IMR-90 (cell line): Measurements from ENCODE around the gene ABL1.

Experiments
- FOS ChIP-seq: fragments of 150-350 bp; IDR thresholded peaks from 2 replicates; pipeline ENCODE4 v1.6.1; 2016; ENCODE audit warnings: low read depth, low read length
- MAFK ChIP-seq: IDR thresholded peaks from 2 replicates; pipeline ENCODE4 v1.6.1; 2012; ENCODE audit warnings: low read depth, low read length, improper control_type of control experiment
- POLR2A ChIP-seq: IDR thresholded peaks from 2 replicates; pipeline ENCODE4 v1.6.1; 2012; ENCODE audit warnings: mild to moderate bottlenecking, low read depth, low read length
- RAD21 ChIP-seq: IDR thresholded peaks from 2 replicates; pipeline ENCODE4 v1.6.1; 2012; ENCODE audit warnings: low read length, improper control_type of control experiment
- SMC3 ChIP-seq: fragments of 150-350 bp; IDR thresholded peaks from 2 replicates; pipeline ENCODE4 v1.6.1; 2016; ENCODE audit warnings: low read depth, mild to moderate bottlenecking, antibody characterized with exemption, low read length, moderate library complexity
- TF ChIP-seq, protein P1 (sequence below): conservative IDR thresholded peaks from 2 replicates; pipeline ENCODE4 v1.5.1; 2012; ENCODE audit warnings: mild to moderate bottlenecking, low read depth, low read length, improper control_type of control experiment
- TF ChIP-seq, protein P2 (sequence below): fragments of 150-350 bp; IDR thresholded peaks from 2 replicates; pipeline ENCODE4 v1.6.1; 2016; ENCODE audit warnings: low read depth, mild to moderate bottlenecking, low read length, moderate library complexity, borderline replicate concordance
- TF ChIP-seq, protein P3 (sequence below): fragments of 150-350 bp; IDR thresholded peaks from 2 replicates; pipeline ENCODE4 v1.6.1; 2017; ENCODE audit warnings: mild to moderate bottlenecking, antibody characterized with exemption, low read length, low read depth

DNA sequence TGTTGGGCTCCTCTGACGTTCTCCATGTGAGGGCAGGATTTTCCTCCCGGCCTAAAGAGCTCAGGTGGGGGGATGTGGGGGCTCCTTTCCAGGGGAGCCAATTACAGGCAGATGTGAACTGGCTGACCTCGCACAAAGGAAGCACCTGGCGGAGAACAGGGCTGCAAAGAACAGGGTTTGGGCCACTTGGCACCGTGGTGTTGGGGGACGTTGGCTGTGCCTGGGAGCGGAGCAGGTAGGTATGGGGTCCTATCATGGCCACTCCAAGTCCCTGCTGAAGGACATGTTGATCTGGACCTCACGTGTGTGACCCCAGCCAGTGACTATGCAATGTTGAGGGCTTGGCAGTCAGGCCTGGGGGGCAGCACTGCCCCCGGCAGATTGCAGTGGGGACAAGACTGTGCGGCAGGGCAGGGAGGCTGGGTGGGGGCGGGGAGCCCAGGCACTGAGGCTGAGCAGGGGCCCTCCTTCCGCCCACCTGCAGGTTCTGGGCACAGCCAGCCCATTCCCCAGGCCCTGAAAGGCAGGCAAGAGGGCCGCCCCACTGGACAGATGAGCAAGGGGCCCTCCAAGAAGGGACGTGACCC, 84.6 kb downstream of the ABL1 start:
- TF ChIP-seq, protein P1, sequence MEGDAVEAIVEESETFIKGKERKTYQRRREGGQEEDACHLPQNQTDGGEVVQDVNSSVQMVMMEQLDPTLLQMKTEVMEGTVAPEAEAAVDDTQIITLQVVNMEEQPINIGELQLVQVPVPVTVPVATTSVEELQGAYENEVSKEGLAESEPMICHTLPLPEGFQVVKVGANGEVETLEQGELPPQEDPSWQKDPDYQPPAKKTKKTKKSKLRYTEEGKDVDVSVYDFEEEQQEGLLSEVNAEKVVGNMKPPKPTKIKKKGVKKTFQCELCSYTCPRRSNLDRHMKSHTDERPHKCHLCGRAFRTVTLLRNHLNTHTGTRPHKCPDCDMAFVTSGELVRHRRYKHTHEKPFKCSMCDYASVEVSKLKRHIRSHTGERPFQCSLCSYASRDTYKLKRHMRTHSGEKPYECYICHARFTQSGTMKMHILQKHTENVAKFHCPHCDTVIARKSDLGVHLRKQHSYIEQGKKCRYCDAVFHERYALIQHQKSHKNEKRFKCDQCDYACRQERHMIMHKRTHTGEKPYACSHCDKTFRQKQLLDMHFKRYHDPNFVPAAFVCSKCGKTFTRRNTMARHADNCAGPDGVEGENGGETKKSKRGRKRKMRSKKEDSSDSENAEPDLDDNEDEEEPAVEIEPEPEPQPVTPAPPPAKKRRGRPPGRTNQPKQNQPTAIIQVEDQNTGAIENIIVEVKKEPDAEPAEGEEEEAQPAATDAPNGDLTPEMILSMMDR: no peak
- TF ChIP-seq, protein P2, sequence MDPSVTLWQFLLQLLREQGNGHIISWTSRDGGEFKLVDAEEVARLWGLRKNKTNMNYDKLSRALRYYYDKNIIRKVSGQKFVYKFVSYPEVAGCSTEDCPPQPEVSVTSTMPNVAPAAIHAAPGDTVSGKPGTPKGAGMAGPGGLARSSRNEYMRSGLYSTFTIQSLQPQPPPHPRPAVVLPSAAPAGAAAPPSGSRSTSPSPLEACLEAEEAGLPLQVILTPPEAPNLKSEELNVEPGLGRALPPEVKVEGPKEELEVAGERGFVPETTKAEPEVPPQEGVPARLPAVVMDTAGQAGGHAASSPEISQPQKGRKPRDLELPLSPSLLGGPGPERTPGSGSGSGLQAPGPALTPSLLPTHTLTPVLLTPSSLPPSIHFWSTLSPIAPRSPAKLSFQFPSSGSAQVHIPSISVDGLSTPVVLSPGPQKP: no peak
- TF ChIP-seq POLR2A (no peak), SMC3 (no peak), MAFK (no peak), FOS (no peak), RAD21 (no peak)
- TF ChIP-seq, protein P3, sequence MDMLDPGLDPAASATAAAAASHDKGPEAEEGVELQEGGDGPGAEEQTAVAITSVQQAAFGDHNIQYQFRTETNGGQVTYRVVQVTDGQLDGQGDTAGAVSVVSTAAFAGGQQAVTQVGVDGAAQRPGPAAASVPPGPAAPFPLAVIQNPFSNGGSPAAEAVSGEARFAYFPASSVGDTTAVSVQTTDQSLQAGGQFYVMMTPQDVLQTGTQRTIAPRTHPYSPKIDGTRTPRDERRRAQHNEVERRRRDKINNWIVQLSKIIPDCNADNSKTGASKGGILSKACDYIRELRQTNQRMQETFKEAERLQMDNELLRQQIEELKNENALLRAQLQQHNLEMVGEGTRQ: no peak
